GM10847 (cell line): ENCODE results near the gene SGF29.
"Not testable (repeated sequence)": the region's sequence is repeated elsewhere in the genome, so short reads cannot be mapped to it uniquely, and the experiment has no call there.

ENCODE experiments used
- POLR2A ChIP-seq: IDR thresholded peaks from 2 replicates; pipeline ENCODE4 v1.6.1; 2011; ENCODE audit not compliant: insufficient read length; ENCODE audit errors: extremely low read depth

The SGF29 gene

DNA sequence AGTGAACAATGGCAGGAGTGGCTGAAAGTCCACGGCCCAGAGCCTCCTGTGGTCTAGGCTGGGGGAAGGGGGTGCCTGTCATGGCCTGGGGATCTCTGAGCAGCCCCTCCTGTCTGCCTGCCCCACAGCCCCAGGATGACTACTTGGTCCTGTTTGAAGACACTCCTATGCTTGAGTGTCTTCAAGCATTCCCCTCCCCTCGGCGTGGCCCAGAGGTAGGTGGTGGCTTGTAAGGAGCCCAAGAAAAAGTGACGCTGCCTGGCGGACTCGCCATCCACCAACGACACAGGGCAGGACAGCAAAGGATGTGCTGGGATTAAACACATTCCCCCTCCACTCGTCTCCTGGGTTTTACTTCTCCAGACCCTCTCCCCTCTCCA, 50.5 kb downstream of the SGF29 start:
- TF ChIP-seq POLR2A = no peak

DNA sequence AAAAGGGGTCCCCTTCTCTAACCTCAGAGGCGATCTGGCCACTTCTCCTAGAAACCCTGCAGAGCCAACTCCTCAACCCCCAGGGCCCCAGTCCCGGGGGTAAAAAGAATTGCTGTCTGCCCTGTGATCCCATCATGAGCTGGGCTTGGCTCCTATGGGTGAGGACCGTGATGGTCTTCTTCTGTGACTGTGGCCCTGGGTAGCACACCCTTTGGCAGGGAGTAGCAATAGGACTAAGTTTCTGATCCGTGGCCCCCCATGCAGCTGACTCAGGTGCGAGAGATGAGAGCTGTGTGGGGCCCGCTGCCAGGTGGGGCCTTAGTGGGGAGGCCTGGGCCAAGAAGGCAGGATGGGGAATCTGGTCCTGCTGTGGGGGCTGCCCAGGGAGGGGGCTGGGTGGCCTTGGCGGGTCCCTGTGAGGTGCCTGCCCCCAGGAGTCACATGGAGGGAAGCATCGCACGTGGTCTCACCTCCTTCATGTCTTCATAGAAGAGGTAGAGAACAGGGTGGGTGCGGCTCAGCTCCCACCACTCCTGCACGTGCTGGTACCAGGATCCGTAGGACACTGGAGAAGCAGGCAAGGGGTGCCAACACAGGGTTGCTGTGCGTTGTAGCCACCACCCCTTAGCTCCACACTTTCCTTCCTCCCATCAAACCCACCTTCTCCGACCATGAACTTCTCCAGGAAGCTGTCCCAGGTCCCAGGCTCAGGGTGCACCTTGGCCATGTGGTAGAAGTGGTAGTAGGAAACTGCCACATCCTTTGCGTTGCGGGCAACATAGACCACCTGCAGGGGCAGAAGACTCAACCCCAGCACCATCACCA, 52.8 kb downstream of the SGF29 start:
- TF ChIP-seq POLR2A = no peak

DNA sequence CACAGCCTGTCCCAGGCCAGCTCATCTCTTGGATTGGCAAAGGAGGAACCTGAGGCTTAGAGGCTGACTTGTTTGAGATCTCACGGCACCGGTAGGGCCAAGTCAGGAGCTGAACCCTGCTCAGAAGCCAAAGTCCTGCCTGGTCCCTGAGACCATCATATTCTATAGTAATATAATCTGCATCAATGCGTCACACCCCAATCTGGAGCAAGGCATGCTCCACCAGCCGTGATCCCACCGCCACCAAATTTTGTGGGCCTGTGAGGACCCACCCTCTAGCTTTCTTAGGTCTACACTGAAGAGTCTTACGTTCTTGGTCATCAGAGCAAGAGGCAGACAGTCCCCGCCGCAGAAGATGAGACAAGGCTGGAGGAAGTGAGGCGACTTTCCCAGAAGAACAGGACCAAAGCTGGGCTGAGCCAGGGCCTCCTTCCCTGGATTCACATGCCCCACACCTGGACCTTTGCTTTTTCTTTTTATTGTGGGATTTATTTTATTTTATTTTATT, 53.5 kb downstream of the SGF29 start:
- TF ChIP-seq POLR2A = no peak

DNA sequence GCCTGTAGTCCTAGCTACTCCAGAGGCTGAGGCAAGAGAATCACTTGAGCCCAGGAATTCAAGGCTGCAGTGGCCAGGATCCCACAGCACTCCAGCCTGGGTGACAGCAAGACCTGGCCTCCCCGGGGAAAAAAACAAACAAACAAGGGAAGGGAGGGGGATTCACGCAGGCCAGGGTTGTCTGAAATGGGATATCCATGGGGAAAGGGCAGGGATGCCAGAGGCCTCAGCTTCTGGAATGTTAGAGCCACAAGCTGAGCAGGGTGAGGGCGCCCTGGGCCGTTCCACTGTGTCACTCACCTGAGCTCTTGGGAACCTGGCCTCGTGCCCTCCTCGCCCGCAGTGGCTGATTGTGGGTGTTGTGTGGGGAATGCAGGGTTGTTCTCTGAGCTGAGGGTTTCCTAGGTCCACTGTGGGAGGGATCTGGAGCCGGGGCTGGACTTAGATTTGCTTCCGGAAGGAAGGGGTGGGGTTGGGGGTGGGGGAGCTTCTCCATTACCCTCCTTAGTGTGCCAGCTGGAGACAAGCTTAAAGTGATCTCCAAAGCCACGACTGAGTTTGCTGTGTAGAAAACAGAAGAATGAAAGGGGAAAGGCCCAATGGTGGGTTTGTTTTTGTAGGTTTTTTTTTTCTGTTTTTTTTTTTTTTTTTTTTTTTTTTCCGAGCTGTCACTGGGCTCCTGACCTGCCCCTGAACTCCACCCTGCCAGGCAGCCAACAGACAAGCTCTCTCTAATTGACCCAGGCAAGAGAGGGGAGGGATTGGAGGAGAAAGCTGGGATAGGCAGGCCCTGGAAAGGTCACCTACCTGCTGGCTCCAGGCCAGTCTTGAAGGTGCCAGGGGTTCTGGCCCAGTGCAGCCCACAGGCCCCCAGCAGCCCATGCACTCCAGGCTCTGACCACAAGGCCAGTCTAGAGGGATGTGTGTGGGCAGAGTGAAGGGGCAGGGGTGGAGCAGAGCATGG, 56.2 kb downstream of the SGF29 start, which contains the start of gene SULT1A1:
SULT1A1 (minus strand) TSS at position 414 of the 964 bp plus-strand sequence. CDS start 1,189 bp downstream, outside the sequence.
- no peak for TF ChIP-seq POLR2A

DNA sequence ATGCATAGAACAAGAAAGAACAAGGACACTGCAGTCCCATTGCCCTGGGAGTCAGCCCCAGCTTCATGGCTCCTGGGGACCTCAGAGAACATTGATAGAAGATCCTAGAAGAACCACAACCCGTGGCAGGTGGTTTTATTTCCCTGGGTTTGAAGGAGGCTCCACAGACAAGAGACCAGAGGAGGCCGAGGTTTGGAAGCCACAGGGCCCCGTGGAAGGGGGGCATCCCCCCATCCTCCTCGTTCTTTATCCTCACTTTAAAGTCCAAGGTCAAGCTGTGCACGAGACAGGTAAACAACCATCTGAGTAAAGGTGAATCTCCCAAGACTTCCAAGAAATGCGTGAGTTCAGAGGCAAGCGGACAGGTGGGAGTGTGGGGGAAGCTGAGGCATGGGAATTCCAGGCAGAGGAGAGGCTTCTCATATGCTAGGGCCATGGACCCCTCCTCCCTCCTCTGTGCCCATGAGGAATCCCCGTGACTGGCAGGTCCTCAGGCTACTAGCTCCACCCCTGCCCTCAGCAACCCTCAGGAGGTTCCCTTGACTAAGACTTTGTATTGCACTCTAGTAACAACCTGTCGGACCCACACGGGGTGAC, 57.0 kb downstream of the SGF29 start:
- no peak for TF ChIP-seq POLR2A

DNA sequence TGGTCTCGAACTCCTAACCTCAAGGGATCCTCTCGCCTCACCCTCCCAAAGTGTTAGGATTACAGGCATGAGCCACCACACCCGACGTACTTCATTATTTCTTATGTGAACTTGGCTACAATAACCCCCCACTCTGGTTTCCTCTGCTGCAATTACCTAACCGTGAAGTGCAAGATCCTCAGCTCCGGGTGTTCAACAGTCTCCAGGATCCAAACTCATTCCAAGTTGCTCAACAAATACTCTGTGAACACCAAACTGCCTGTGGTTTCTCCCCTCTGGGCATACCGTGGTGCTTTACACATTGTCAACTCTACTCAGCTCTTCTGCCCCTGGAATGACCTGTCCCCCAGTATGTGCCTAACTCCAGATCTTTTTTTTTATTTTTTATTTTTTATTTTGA, 62.9 kb downstream of the SGF29 start:
- TF ChIP-seq POLR2A = no peak

DNA sequence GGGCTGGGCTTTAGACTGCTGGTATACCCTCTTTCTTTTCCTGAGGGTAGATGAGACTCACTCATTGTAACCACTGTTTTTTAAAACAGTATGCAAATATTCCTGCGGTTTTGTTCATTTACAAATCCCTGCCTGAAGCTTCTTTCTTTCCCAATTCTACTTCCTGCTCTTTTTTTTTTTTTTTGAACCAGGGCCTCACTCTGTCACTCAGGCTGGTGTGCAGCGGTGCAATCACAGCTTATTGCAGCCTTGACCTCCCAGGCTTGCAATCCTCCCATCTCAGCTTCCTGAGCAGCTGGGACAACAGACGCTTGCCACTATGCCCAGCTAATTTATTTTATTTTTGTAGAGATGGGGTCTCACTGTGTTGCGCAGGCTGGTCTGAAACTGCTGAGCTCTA, 64.2 kb downstream of the SGF29 start:
- no peak for TF ChIP-seq POLR2A

DNA sequence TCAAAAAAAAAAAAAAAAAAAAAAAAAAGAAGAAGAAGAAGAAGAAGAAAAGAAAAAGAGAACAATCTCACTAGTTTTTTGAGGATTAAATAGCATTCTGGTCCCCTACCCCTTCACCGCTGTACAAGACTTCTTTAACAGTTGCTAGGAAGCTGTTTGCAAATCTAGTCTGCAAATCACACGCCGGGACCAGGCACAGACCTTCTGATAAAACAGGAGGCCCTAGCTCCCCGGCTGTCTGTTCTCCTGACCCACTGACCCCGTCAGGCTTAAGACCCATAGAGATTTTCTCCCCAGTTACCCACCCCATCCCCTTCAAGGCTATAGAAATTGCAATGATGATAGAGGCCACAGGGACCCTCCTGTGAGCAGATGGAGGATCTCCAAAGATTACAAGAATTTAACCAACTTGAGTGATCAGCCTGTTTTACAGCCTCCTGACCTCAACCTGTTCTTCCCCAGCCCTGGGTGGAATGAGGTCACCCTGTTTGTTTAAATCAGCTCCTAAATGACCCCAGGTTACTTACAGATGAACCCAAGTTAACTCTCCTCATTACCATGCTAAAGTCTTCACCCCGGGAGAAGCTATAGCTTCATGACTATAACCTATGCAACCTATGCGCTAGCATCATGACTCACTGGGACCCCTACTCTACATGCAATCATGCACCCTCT, 67.9 kb downstream of the SGF29 start:
- TF ChIP-seq POLR2A = no peak

DNA sequence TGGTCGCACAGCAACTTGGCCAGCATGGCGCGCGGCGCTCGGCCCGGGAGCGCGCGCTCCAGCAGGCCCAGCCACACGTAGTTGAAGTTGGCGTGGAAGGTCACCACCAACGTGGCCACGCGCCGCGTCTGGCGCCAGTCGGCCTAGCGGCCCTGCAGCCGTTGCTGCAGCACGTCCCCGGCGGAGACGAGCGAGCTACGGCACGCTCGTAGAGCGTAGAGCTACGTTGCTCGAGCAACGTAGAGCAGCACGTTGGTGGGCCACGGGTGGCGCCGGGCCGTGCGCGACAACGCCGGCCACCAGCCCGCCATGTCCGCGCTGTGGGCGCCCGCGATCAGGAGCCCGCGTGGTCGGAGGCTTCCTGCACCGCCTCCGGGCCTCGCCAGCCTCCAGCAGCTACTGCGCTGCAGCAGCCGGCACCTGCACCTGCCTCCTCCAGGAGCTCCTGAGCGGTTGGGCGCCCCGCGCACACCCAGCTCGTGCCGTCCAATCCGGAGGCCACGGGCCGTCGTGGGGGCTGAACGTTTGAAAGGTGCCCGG, 69.5 kb downstream of the SGF29 start:
- TF ChIP-seq POLR2A = no peak

DNA sequence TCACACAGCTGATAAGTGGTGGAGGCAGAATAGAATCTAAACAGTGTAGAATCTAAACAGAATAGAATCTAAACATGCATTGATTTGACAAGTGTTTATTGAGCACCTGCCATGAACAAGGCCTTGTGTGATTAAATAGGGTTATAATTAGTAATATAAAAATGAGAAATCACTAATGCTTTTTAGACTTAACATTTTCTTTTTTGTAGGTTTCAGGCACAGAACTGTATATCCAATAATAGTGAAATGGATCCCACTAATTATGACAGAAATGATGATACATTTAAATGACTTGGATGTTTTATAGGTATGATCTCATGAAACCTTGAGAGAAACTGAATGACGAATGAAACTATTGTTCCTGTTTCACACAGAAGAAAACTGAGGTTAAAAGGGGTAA, 84.0 kb downstream of the SGF29 start, which contains the start of gene NPIPB8:
NPIPB8 (plus strand) TSS at position 301 of the 400 bp plus-strand sequence. CDS start 296 bp downstream, outside the sequence.
- not testable (repeated sequence) for TF ChIP-seq POLR2A
